ENCODE measurements around the gene TRPV4.
"Not testable (repeated sequence)": the region's sequence is repeated elsewhere in the genome, so short reads cannot be mapped to it uniquely, and the experiment has no call there.

TRPV4 gene

DNA sequence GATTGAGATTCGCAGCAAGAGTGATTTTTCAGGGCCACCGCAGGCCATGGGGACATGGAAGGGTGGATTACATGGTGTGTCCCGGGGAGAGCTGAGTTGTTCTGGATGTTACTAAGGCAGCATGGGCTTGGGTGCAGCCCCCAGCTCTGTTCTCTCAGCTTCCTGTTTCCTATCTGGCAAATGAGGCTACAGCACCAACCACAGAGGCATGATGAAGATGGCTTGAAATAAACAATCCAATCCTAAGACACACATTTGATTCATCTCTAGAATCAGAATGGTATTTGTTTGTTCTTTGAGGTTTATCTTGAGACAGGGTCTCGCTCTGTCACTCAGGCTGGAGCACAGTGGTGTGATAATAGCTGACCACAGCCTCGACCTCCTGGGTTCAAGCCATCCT, 25.6 kb upstream of the TRPV4 start:
- DNase-seq = no peak

DNA sequence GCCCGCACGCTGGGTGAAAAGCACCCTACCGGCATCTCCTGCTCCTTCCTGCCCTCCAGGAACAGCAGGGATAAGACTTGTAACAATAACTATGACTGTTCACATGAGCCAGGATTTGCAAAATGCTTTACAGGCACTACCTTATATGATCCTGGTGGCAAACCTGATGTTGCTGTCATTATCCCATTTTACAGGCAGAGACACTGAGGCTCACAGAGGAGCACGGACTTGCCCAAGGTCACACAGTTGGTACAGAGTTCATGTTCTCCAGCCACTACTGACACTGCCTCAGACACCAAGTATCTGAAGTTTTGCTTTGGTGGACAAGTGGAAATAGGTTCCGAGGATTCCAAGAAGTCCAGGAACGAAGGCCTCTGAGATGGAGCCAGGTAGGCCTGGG, 24.5 kb upstream of the TRPV4 start:
- DNase-seq = no peak

DNA sequence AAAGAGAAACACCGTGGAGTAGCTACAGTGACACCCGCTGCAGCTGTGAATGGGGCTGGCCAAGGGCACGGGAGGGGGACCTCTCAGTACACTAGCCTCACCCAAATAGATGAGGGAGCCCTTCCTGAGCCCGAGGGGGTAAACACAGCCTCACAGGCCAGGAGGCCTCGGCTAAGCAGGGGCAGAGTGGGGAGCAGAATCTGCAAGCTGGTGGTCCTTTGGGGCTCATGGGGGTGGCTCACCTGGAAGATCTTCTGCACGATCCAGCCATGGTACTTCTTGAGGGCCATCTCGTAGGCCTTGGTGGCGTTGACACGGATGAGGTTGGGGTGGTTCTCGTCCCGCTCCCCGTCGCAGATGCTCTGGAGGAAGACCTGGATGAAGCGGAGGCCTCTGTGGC, 22.2 kb upstream of the TRPV4 start:
- no peak for DNase-seq

DNA sequence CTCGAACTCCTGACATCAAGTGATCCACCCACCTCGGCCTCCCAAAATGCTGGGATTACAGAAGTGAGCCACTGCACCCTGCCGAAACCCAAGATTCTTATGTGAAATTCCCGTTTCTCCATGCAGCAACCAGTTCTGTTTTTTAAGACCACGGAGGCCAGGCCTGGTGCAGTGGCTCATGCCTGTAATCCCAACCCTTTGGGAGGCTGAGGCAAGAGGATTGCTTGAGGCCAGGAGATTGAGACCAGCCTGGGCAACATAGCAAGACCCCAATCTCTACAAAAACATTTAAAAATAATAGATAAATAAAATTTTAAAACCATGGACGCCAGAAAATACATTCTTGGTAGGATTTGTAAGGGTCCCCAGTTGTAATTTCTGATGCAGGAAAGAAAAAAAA, 17.3 kb upstream of the TRPV4 start:
- not testable (repeated sequence) for DNase-seq

GRCh38 chr12:109847142-109847735, 14.0 kb upstream of the TRPV4 start:
- DNase-seq = no peak

GRCh38 chr12:109845824-109846205, 12.6 kb upstream of the TRPV4 start:
- DNase-seq = no peak

- peak; percentile 90 for DNase-seq
Observed at GRCh38 chr12:109844983-109845823, 12.0 kb upstream of the TRPV4 start.

DNA sequence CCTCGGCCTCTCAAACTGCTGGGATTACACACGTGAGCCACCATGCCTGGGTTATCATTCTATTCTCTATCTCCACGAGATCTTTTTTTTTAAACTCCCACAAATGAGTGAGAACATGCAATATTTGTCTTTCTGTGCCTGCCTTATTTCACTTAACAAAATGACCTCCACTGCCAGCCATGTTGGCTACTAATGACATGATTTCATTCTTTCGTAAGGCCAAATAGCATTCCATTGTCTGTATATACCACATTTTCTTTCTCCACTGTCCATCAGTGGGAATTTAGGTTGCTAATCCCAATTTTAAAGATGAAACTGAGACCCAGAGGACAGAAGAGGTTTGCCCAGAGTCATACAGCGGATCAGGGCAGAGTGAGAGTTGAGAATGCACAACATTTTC, 10.9 kb upstream of the TRPV4 start:
- no peak for DNase-seq

GRCh38 chr12:109842021-109842420, 8.8 kb upstream of the TRPV4 start:
- DNase-seq = no peak

DNA sequence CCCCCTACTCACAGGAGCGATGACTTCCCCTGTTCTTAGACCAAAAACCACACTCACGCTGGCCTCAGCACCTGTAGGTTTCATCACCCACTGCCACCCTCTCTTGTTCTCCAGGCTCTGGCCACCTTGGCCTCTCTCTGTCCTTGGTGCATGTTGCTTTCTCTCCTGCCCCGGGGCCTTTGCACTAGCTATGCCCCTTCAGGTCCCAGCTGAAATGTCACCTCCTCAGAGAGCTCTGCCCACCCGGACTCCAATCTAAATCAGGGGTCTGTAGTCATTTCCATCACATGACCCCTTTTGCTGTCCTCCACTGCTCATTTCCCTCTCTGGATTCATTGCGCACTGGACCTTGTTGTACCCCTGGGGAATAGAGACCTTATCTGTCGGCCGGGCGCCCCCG, 8.2 kb upstream of the TRPV4 start:
- no peak for DNase-seq

DNA sequence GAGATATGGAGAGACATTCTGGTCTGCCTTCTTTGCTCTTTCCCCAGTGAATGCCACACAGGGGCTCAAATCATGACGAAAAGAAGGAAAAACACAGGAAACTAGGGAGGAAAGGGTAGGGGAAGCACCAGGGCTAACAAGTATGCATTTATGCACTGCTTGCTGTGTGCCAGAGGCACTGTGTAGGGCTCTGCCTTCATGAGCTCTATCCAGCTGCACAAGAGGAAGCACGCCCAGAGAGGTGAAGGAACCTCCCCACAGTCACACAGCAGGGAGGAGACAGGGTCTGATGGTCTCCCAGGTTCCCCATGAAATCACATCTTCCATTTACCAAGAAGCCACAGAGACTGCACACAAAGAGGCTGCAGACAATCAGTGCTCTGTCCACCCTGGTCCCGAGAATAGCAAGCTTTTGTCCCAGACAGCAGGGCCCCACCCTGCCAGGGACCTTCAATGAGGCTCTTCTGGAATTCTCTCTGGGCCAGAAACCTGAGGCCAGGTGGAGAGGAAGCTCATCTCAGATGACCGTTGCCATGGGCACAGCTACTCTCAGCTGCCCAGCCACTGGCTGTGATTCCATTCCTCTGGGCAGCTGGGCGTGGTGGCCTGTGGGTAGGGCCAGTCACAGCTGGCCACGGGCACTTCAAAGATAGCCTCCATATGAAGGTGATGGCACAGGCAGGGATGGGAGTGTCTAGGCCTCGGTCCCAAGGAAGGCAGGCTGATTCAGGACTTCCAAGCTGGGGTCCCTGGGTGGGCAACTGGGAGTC, 7.3 kb upstream of the TRPV4 start:
- no peak for DNase-seq

- DNase-seq = no peak
Observed at GRCh38 chr12:109839444-109839843, 6.2 kb upstream of the TRPV4 start.

DNA sequence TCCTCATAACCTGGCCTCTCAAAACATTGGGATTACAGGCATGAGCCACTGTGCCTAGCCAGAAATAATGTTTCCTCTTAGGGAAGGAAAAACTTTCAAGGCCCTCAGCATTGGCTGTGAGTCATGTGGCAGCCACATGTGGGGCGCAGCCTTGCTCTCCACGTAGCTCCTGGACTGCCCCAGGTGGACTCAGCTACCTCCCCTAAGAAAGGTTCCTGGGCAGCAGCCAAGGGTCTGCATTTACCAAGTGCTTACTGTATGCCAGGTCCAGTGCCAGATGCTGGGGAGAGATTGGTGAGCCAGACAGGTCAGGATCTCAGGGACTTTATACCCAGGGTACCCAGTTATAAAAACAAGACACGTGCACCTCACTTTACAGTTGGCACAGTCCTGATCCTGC, 3.7 kb upstream of the TRPV4 start:
- no peak for DNase-seq

DNA sequence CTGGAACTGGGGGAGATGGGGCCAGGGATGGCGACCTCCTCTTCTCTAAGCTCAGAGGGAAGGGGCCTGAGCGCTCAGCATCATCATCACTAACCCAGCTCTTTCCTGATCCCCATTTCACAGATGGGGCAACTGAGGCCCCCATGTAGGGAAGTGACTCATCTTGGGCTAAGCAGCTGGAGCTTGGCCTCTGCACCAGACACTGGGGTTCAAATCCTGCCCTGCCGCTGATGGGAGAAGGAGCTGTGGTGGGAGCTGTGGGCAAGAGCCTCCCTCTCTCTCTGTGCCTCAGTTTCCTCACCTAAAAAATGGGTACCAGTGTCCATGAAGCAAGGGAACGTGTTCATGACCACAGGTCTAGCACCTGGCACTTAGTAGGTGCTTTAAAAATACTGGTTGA, 2.6 kb upstream of the TRPV4 start:
- no peak for DNase-seq

DNA sequence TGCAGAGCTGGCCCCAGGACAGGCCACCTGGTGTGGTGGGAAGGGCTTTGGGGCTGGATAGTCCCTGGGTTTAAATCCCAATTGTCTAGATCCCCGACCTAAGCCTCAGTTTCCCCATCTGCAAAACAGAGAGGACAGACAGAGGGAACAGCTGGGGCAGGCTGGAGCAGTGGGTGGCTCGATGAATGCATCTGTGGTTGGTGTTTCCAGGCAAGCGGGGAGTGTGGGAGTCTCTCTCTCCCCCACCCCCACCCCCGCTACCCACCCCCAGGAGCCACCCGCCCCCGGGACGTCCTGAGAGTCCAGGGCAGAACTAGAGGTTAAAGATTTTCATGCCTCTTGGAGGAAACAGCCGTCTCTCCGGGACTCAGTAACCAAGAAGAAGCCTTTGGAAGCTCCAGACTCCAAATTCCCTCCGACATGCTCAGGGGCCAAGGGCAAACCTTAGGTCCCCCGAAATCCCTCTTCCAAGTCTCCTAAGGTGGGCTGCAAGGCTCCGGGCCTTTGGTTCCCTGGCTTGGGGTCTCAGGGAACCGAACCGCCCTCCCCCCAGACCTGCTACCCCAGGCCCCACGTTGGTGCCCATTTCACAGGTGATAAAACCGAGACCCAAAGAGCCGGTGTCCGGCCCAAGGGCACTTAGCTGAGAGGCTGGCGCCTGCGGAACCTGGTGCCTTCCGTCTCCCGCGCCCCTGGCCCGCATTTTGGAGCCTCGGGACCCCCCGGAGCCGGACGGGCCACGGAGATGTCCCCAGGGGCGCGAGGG, 474 bp downstream of the TRPV4 start:
- no peak for DNase-seq

- no peak for DNase-seq
Observed at GRCh38 chr12:109831929-109832328, 1.3 kb downstream of the TRPV4 start.

GRCh38 chr12:109831365-109831764, 1.8 kb downstream of the TRPV4 start:
- no peak for DNase-seq

- DNase-seq = no peak
Observed at GRCh38 chr12:109830718-109831117, 2.5 kb downstream of the TRPV4 start.

GRCh38 chr12:109830267-109830666, 2.9 kb downstream of the TRPV4 start:
- no peak for DNase-seq

DNA sequence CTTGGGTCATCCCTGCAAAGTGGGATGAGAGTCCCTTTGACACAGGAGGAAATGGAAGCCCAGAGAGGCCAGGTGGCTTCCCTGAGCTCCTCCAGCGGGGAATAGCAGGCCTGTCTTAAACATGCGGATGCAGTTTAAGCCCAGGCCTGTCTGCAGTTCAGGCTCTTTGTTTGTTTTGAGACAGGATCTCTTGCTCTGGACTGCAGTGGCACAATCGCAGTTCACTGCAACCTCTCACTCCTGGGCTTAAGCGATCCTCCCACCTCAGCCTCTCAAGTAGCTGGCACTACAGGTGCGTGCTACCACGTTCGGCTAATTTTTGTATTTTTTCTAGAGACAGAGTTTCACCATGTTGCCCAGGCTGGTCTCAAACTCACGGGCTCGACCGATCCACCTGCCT, 3.5 kb downstream of the TRPV4 start:
- DNase-seq = no peak

DNA sequence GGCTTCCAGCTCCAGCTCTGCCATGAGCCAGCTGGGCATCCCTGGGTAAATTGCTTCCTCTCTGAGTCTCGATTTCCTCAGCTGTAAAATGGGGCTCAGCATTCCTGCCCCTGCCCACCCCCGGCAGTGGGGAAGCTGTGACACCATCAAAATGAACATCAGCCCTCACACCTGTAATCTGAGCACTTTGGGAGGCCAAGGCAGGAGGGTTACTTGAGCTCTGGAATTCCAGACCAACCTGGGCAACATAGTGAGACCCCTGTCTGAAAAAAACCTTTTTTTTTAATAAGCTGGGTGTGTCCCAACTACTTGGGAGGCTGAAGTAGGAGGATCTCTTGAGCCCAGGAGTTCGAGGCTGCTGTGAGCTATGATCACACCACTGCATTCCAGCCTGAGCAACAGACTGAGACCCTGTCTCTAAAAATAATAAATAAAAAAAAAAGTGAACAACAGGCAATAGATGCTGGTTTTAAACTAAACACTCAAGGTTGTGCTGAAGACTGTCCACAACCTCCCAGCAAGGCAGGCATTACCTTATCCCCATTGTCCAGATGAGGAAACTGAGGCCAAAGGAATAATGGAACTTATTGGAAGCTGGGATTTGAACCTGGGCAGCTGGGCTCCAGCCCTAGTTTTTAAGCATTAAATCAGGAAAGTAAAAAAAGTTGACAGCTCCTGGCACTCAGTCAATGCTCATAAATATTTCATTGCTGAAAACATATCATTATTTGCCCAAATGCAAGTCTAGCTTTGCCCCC, 4.3 kb downstream of the TRPV4 start:
- DNase-seq = no peak
